Choroid plexus epithelial cell (primary cell): ENCODE data around the gene SMARCE1.

Experiments used
- DNase-seq: peaks from one replicate; pipeline ENCODE4 v3.0.0-alpha.2; 2010; ENCODE audit warnings: low read depth
- H3K4me3 ChIP-seq: 2 replicates; pipeline ENCODE4 v1.5.1; 2011; ENCODE audit warnings: low read depth, mild to moderate bottlenecking, control low read depth, low read length, moderate library complexity
- CTCF ChIP-seq: conservative IDR thresholded peaks from 2 replicates; pipeline ENCODE4 v1.5.1; 2011; ENCODE audit warnings: low read depth, mild to moderate bottlenecking, control low read depth, inconsistent platforms, low read length, moderate library complexity

Gene SMARCE1

GRCh38 chr17:40605306-40605705 lies 42.3 kb downstream of the SMARCE1 start:
- DNase-seq: no peak
- TF ChIP-seq CTCF: no peak
- H3K4me3 ChIP-seq: no peak overlapping the region

GRCh38 chr17:40604327-40605080 lies 43.1 kb downstream of the SMARCE1 start:
- no peak for TF ChIP-seq CTCF
- DNase-seq: no peak
- no peak overlapping the region for H3K4me3 ChIP-seq

GRCh38 chr17:40602445-40603443 lies 44.9 kb downstream of the SMARCE1 start:
- TF ChIP-seq CTCF: no peak
- H3K4me3 ChIP-seq: no peak overlapping the region
- DNase-seq: no peak

GRCh38 chr17:40600486-40601046 lies 47.1 kb downstream of the SMARCE1 start:
- DNase-seq: no peak
- no peak overlapping the region for H3K4me3 ChIP-seq
- TF ChIP-seq CTCF: no peak

- H3K4me3 ChIP-seq: no peak overlapping the region
- TF ChIP-seq CTCF: no peak
- no peak for DNase-seq
These were observed 48.2 kb downstream of the SMARCE1 start for GRCh38 chr17:40599468-40599763.

GRCh38 chr17:40598619-40599467 lies 48.8 kb downstream of the SMARCE1 start:
- DNase-seq: peak; percentile 56
- H3K4me3 ChIP-seq: no peak overlapping the region
- TF ChIP-seq CTCF: no peak
